ENCODE results near the gene CDHR2.
"Not testable (repeated sequence)": the region's sequence is repeated elsewhere in the genome, so short reads cannot be mapped to it uniquely, and the experiment has no call there.

The CDHR2 gene

DNA sequence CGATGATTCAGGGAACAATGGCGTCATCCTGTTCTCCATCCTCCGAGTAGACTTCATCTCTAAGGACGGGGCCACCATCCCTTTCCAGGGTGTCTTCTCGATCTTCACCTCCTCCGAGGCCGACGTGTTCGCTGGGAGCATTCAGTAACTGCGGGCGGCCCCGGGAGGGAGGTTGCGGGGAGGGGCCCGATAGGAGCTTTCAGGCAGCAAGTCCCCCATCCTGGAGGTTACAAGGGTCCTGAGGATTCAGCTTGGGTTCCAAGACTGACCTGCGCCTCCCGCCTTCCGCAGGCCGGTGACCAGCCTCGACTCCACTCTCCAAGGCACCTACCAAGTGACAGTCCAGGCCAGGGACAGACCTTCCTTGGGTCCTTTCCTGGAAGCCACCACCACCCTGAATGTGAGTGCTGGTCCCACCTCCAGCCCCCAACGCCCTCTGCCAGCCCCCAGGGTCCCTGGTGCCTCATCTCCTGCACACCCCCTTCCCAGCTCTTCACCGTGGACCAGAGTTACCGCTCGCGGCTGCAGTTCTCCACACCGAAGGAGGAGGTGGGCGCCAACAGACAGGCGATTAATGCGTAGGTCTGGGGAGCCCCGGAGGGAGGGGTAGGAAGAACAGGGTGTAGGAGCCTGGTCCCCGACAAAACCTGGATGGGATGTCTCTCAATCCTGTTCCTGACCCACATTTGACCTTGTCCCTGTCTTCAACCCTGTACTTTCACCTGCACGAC is 40.1 kb downstream of the CDHR2 start:
- Histone ChIP-seq H3K27me3 (ENCODE audit: insufficient read depth, low read length) (no peaks in the 10 kb centered on the region; the same call in 1 of the 2 replicates), H3K4me1 (ENCODE audit: insufficient read depth, low read length, severe bottlenecking) (no peaks in the 10 kb centered on the region), H2AFZ (ENCODE audit: low read length) (no peak overlapping the region), H3K27ac (ENCODE audit: low read depth, low read length, poor library complexity, severe bottlenecking) (no peak overlapping the region), H3K9me2 (ENCODE audit: low read depth, low read length) (no peaks in the 10 kb centered on the region), H3F3A (ENCODE audit: insufficient read depth, low read length) (no peaks in the 10 kb centered on the region), H3K9me3 (ENCODE audit: low read length) (peaks cover 12% of the 10 kb centered on the region), H3K9ac (ENCODE audit: low read length) (no peak overlapping the region), H4K20me1 (ENCODE audit: insufficient read depth, low read length) (no peaks in the 10 kb centered on the region), H3K4me3 (ENCODE audit: low read depth, low read length, poor library complexity, severe bottlenecking) (no peak overlapping the region), H3K79me2 (ENCODE audit: insufficient read depth, low read length) (no peaks in the 10 kb centered on the region), H3K36me3 (ENCODE audit: insufficient read depth, low read length) (no peaks in the 10 kb centered on the region; the same call in 1 of the 2 replicates), H3K4me2 (ENCODE audit: low read length) (no peak overlapping the region)
- no peak for TF ChIP-seq EZH2 (IDR thresholded peaks at IDR 0.05; ENCODE audit: borderline replicate concordance, low read length)
- TF ChIP-seq CTCF (IDR thresholded peaks at IDR 0.05; ENCODE audit: low read length): no peak

GRCh38 chr5:176590035-176590717 is 41.0 kb downstream of the CDHR2 start:
- no peak overlapping the region for H2AFZ ChIP-seq (ENCODE audit: low read length)
- peaks cover 6% of the 10 kb centered on the region for H3K9me3 ChIP-seq (ENCODE audit: low read length)
- no peak overlapping the region for H3K9ac ChIP-seq (ENCODE audit: low read length)
- H3F3A ChIP-seq (ENCODE audit: insufficient read depth, low read length): no peaks in the 10 kb centered on the region
- no peak overlapping the region for H3K27ac ChIP-seq (ENCODE audit: low read depth, low read length, poor library complexity, severe bottlenecking)
- no peak overlapping the region for H3K4me3 ChIP-seq (ENCODE audit: low read depth, low read length, poor library complexity, severe bottlenecking)
- no peaks in the 10 kb centered on the region for H4K20me1 ChIP-seq (ENCODE audit: insufficient read depth, low read length)
- no peaks in the 10 kb centered on the region for H3K27me3 ChIP-seq (ENCODE audit: insufficient read depth, low read length)
- no peak overlapping the region for H3K4me2 ChIP-seq (ENCODE audit: low read length)
- TF ChIP-seq EZH2 (IDR thresholded peaks at IDR 0.05; ENCODE audit: borderline replicate concordance, low read length) (no peak), CTCF (IDR thresholded peaks at IDR 0.05; ENCODE audit: low read length) (no peak)
- no peaks in the 10 kb centered on the region for H3K36me3 ChIP-seq (ENCODE audit: insufficient read depth, low read length)
- no peaks in the 10 kb centered on the region for H3K9me2 ChIP-seq (ENCODE audit: low read depth, low read length)
- H3K79me2 ChIP-seq (ENCODE audit: insufficient read depth, low read length): no peaks in the 10 kb centered on the region
- H3K4me1 ChIP-seq (ENCODE audit: insufficient read depth, low read length, severe bottlenecking): no peaks in the 10 kb centered on the region

- not testable (repeated sequence) for H3K9me3 ChIP-seq (ENCODE audit: low read length); H3K27ac ChIP-seq (ENCODE audit: low read depth, low read length, poor library complexity, severe bottlenecking); H4K20me1 ChIP-seq (ENCODE audit: insufficient read depth, low read length); H2AFZ ChIP-seq (ENCODE audit: low read length); H3K36me3 ChIP-seq (ENCODE audit: insufficient read depth, low read length); H3F3A ChIP-seq (ENCODE audit: insufficient read depth, low read length); H3K4me3 ChIP-seq (ENCODE audit: low read depth, low read length, poor library complexity, severe bottlenecking); H3K9me2 ChIP-seq (ENCODE audit: low read depth, low read length); H3K79me2 ChIP-seq (ENCODE audit: insufficient read depth, low read length); H3K4me2 ChIP-seq (ENCODE audit: low read length); H3K27me3 ChIP-seq (ENCODE audit: insufficient read depth, low read length); H3K4me1 ChIP-seq (ENCODE audit: insufficient read depth, low read length, severe bottlenecking); H3K9ac ChIP-seq (ENCODE audit: low read length)
These were observed 42.5 kb downstream of the CDHR2 start for GRCh38 chr5:176591667-176592066.

Data from OCI-LY1 (cell line).